AG04450 (cell line): ENCODE results near the gene PRKG1. TPM values are rescaled to one million over a fixed set of nuclear protein-coding genes. Genes with fewer than 3 reads are reported as not detected.

Experiments used
- CTCF ChIA-PET: fragments of 300-600, 350-600 bp; formaldehyde crosslinking; extraction: SDS; loops from one replicate; lab custom pipeline; 2022; ENCODE audit warnings: antibody characterized with exemption, inconsistent platforms; lab: Charles Lee
- POLR2A ChIA-PET: fragments of 350-600 bp; formaldehyde crosslinking; extraction: SDS; loops from one replicate; lab custom pipeline; 2021; ENCODE audit warnings: antibody characterized with exemption, inconsistent platforms; lab: Yijun Ruan, JAX
- DNase-seq: peaks from one replicate; pipeline ENCODE4 v3.0.0-alpha.2; 2011; ENCODE audit warnings: low read depth, low spot score
- H3K27ac ChIP-seq: one replicate; pipeline ENCODE4 v1.5.1; 2012; ENCODE audit warnings: low read depth, low read length, control low read depth
- H3K27me3 ChIP-seq: one replicate; pipeline ENCODE4 v1.6.0; 2012; ENCODE audit warnings: low read length; ENCODE audit not compliant: control insufficient read depth, insufficient read depth
- H3K4me3 ChIP-seq: 2 replicates; pipeline ENCODE4 v1.5.1; 2011; ENCODE audit warnings: mild to moderate bottlenecking, low read depth, low read length, control low read depth
- H3K9me3 ChIP-seq: 2 replicates; pipeline ENCODE4 v1.5.1; 2012; ENCODE audit warnings: low read length; ENCODE audit not compliant: control insufficient read depth, insufficient read depth
- polyA plus RNA-seq: library from polyadenylated mRNA; depleted of rRNA; stranded (reverse); fragments of >200 nt; gene quantifications from 2 replicates; pipeline ENCODE4 v1.2.3, GENCODE V29; 2011
- TF ChIP-seq, protein P1 (sequence below): IDR thresholded peaks from 2 replicates; pipeline ENCODE4 v1.5.1; 2011; ENCODE audit warnings: low read depth, low read length, control low read depth, inconsistent platforms

PRKG1 gene
- polyA plus RNA-seq, 1 experiment: 19.0 TPM

- ChIA-PET CTCF (interaction anchor here (0.6 to 4.4 kb wide), 27 partner anchors 9 to 692 kb away, joined by 3 to 66 read pairs (median 4); no protein-coding TSS in a partner anchor), POLR2A (no interaction called here)
- no peak for DNase-seq
- Histone ChIP-seq H3K9me3 (no peaks in the 10 kb centered on the region), H3K4me3 (no peak overlapping the region), H3K27ac (no peak overlapping the region), H3K27me3 (no peaks in the 10 kb centered on the region)
- TF ChIP-seq, protein P1, sequence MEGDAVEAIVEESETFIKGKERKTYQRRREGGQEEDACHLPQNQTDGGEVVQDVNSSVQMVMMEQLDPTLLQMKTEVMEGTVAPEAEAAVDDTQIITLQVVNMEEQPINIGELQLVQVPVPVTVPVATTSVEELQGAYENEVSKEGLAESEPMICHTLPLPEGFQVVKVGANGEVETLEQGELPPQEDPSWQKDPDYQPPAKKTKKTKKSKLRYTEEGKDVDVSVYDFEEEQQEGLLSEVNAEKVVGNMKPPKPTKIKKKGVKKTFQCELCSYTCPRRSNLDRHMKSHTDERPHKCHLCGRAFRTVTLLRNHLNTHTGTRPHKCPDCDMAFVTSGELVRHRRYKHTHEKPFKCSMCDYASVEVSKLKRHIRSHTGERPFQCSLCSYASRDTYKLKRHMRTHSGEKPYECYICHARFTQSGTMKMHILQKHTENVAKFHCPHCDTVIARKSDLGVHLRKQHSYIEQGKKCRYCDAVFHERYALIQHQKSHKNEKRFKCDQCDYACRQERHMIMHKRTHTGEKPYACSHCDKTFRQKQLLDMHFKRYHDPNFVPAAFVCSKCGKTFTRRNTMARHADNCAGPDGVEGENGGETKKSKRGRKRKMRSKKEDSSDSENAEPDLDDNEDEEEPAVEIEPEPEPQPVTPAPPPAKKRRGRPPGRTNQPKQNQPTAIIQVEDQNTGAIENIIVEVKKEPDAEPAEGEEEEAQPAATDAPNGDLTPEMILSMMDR: no peak
These were observed 348.8 kb downstream of the PRKG1 start for GRCh38 chr10:51423121-51423452.

DNA sequence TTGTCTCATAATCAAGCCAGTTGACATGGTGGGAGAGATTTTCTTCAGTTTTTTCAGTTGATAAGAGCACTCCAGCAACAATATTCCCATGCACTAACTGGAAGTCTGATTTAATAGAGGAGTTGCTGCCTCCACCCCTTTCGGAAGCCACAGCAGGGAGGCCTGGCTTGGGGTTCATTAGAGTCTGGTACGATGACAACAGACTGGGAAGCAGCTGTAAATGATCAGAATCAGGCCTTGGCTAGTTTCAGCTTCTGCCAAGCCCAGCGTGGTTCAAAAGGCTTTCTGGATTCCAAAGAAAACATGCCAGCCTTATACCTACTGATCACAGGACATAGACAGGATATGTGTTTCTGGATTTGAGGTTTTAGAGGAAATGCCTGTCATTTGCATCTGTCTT is 351.1 kb downstream of the PRKG1 start:
- TF ChIP-seq, protein P1: no peak
- no peak for DNase-seq
- Histone ChIP-seq H3K4me3 (no peak overlapping the region), H3K9me3 (no peaks in the 10 kb centered on the region), H3K27me3 (no peaks in the 10 kb centered on the region), H3K27ac (no peak overlapping the region)
- ChIA-PET CTCF (no interaction called here), POLR2A (no interaction called here)

- ChIA-PET CTCF (interaction anchor here (0.7 to 2.1 kb wide), 3 partner anchors 45 to 788 kb away, joined by 3 to 14 read pairs (median 3); no protein-coding TSS in a partner anchor), POLR2A (no interaction called here)
- H3K9me3 ChIP-seq: no peaks in the 10 kb centered on the region
- H3K27ac ChIP-seq: no peak overlapping the region
- DNase-seq: no peak
- TF ChIP-seq, protein P1: no peak
- no peaks in the 10 kb centered on the region for H3K27me3 ChIP-seq
- no peak overlapping the region for H3K4me3 ChIP-seq
These were observed 353.5 kb downstream of the PRKG1 start for GRCh38 chr10:51427758-51428157.

DNA sequence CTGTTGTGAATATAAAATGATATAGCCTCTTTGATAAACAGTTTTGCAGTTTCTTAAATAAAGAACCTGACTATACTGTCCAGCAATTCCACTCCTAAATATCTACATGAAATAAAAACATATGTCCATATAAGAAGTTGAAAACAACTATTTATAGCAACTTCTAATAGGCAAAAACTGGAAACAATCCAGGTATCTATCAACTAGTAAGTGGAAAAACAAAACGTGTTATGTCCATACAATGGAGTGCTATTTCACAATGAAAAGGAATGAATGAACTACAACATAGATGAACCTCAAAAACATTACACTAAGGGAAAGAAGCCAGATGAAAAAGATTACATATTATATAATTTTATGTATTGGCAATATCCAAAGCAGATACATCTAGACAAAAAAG is 356.2 kb downstream of the PRKG1 start:
- DNase-seq: no peak
- no peak overlapping the region for H3K27ac ChIP-seq
- H3K9me3 ChIP-seq: no peaks in the 10 kb centered on the region
- ChIA-PET CTCF (interaction anchor here (1.0 kb wide), 1 partner anchor 786 kb away, joined by 3 read pairs; no protein-coding TSS in a partner anchor), POLR2A (no interaction called here)
- TF ChIP-seq, protein P1: no peak
- H3K27me3 ChIP-seq: no peaks in the 10 kb centered on the region
- no peak overlapping the region for H3K4me3 ChIP-seq

DNA sequence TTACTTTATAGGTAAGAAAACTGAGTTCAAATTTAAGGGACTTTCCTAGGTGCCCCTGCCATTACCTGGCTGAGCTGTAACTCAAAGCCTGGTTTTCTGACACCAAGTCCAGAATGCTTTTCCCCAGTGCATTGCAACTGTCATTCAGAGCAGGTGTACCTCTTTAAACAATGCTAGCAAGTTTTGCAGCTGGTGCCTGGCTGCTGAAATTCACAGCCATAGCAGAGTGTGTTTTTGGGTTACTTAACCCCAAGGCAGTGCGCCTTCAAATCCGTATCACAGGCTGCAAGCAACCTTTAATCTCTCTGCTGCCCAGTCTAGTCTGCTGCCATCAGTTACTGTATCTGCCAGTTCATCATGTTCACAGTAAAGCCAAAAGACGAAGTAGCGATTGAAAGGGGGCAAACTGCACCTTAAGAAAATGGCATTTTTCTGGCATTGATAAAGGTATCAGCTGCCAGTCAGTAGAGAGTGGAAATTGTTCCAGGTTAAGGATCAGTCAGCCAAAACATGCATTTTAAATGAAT is 359.7 kb downstream of the PRKG1 start:
- H3K9me3 ChIP-seq: no peaks in the 10 kb centered on the region
- ChIA-PET CTCF (interaction anchor here (3.3 kb wide), 1 partner anchor 12 kb away, joined by 12 read pairs; no protein-coding TSS in a partner anchor), POLR2A (no interaction called here)
- H3K4me3 ChIP-seq: no peak overlapping the region
- TF ChIP-seq, protein P1: no peak
- H3K27ac ChIP-seq: no peak overlapping the region
- no peak for DNase-seq
- no peaks in the 10 kb centered on the region for H3K27me3 ChIP-seq
